ENCODE measurements around the gene CDC42BPB.

GRCh38 chr14:102969901-102970300, 87.4 kb downstream of the CDC42BPB start:
- TF ChIP-seq CTCF (IDR thresholded peaks at IDR 0.05) (no peak), POLR2A (IDR thresholded peaks at IDR 0.05) (no peak)

Data from Peyer's patch (tissue), 4 donors.